ENCODE measurements around the gene BUD23.

Gene BUD23

DNA sequence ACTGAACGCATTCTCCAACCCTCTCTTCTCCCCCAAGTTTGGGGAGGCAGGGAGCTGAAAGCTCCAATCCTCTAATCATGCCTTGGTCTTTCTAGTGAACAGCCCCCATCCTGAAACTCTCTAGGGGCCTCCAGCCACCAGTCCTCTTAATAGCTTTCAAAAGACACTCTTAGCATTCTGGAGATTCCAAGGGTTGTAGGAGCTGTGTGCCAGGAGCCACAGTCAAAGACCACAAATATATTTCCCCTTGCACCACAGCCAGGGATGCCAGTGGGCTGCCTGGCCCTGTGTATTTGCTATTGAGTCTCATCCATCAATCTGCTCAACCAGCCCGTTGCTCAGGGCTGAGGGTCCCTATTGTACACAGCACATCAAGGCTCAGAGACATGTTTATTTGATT, 40.6 kb upstream of the BUD23 start:
- TF ChIP-seq, protein P1, sequence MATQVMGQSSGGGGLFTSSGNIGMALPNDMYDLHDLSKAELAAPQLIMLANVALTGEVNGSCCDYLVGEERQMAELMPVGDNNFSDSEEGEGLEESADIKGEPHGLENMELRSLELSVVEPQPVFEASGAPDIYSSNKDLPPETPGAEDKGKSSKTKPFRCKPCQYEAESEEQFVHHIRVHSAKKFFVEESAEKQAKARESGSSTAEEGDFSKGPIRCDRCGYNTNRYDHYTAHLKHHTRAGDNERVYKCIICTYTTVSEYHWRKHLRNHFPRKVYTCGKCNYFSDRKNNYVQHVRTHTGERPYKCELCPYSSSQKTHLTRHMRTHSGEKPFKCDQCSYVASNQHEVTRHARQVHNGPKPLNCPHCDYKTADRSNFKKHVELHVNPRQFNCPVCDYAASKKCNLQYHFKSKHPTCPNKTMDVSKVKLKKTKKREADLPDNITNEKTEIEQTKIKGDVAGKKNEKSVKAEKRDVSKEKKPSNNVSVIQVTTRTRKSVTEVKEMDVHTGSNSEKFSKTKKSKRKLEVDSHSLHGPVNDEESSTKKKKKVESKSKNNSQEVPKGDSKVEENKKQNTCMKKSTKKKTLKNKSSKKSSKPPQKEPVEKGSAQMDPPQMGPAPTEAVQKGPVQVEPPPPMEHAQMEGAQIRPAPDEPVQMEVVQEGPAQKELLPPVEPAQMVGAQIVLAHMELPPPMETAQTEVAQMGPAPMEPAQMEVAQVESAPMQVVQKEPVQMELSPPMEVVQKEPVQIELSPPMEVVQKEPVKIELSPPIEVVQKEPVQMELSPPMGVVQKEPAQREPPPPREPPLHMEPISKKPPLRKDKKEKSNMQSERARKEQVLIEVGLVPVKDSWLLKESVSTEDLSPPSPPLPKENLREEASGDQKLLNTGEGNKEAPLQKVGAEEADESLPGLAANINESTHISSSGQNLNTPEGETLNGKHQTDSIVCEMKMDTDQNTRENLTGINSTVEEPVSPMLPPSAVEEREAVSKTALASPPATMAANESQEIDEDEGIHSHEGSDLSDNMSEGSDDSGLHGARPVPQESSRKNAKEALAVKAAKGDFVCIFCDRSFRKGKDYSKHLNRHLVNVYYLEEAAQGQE (IDR thresholded peaks at IDR 0.05; ENCODE audit: insufficient read depth in 1 of 2, low read depth in 2 of 2, low read length in 2 of 2): no peak
- TF ChIP-seq TAF1 (IDR thresholded peaks at IDR 0.05; ENCODE audit: borderline replicate concordance, insufficient read depth, low read length) (no peak), SIN3A (IDR thresholded peaks at IDR 0.05; ENCODE audit: borderline replicate concordance, insufficient read depth, low read length) (no peak), POLR2AphosphoS5 (IDR thresholded peaks at IDR 0.05; ENCODE audit: low read depth, low read length) (no peak), FOXP2 (optimal IDR thresholded peaks at IDR 0.05; ENCODE audit: borderline replicate concordance, extremely low read depth, extremely low read length, insufficient read depth) (no peak)

DNA sequence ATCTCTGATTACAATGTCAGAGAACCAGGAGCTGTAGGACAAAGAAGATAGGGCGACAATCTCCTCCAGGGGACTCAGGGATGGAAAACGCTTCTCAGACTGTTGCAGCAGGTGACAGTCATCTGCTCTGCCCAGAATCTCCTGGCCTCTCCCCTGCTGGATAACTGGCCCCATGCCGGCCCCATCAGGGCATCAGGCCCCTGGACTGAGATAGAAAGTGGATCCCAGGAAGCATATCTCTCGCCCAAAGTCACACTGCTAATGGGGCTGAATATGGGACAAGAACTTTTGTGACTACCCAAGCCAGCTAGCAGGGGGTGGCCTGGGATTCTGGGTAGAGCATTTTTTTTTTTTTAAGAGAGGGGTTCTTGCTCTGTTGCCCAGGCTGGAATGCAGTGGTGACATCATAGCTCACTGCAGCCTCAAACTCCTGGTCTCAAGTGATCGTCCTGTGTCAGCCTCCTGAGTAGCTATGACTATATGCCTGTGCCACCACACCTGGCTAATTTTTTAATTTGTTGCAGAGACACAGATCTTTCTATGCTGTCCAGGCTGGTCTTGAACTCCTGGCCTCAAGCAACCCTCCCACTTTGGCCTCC, 38.6 kb upstream of the BUD23 start:
- TF ChIP-seq TAF1 (IDR thresholded peaks at IDR 0.05; ENCODE audit: borderline replicate concordance, insufficient read depth, low read length) (no peak), SIN3A (IDR thresholded peaks at IDR 0.05; ENCODE audit: borderline replicate concordance, insufficient read depth, low read length) (no peak), FOXP2 (optimal IDR thresholded peaks at IDR 0.05; ENCODE audit: borderline replicate concordance, extremely low read depth, extremely low read length, insufficient read depth) (no peak), POLR2AphosphoS5 (IDR thresholded peaks at IDR 0.05; ENCODE audit: low read depth, low read length) (no peak)
- TF ChIP-seq, protein P1 (IDR thresholded peaks at IDR 0.05; ENCODE audit: insufficient read depth in 1 of 2, low read depth in 2 of 2, low read length in 2 of 2): no peak

DNA sequence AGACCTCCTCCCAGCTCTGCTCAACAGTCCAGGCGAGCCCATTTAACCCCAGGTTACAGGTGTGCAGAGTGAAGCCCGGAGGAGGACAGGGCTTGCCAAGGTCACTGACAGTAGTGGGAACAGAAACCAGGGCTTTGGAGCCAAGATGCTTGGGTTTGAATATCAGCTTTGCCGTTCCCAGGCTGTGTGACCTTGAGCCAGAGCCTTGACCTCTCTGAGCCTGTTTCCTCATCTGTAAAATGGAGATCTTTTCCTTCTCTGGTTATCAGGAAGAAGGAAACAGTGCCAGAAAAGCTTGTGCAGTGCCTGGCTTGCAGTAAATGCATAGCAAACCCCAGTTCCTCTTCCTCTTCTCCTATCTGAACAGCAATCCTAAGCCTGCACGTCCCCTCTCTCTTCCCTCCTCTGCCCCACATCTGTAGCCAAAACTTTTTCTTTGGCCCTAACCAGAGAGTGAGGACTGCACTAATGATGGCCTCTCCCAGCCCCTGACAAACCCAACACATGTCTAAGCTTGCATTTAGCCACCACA, 37.7 kb upstream of the BUD23 start:
- TF ChIP-seq, protein P1 (IDR thresholded peaks at IDR 0.05; ENCODE audit: insufficient read depth in 1 of 2, low read depth in 2 of 2, low read length in 2 of 2): no peak
- TF ChIP-seq FOXP2 (optimal IDR thresholded peaks at IDR 0.05; ENCODE audit: borderline replicate concordance, extremely low read depth, extremely low read length, insufficient read depth) (no peak), TAF1 (IDR thresholded peaks at IDR 0.05; ENCODE audit: borderline replicate concordance, insufficient read depth, low read length) (no peak), POLR2AphosphoS5 (IDR thresholded peaks at IDR 0.05; ENCODE audit: low read depth, low read length) (no peak), SIN3A (IDR thresholded peaks at IDR 0.05; ENCODE audit: borderline replicate concordance, insufficient read depth, low read length) (no peak)

DNA sequence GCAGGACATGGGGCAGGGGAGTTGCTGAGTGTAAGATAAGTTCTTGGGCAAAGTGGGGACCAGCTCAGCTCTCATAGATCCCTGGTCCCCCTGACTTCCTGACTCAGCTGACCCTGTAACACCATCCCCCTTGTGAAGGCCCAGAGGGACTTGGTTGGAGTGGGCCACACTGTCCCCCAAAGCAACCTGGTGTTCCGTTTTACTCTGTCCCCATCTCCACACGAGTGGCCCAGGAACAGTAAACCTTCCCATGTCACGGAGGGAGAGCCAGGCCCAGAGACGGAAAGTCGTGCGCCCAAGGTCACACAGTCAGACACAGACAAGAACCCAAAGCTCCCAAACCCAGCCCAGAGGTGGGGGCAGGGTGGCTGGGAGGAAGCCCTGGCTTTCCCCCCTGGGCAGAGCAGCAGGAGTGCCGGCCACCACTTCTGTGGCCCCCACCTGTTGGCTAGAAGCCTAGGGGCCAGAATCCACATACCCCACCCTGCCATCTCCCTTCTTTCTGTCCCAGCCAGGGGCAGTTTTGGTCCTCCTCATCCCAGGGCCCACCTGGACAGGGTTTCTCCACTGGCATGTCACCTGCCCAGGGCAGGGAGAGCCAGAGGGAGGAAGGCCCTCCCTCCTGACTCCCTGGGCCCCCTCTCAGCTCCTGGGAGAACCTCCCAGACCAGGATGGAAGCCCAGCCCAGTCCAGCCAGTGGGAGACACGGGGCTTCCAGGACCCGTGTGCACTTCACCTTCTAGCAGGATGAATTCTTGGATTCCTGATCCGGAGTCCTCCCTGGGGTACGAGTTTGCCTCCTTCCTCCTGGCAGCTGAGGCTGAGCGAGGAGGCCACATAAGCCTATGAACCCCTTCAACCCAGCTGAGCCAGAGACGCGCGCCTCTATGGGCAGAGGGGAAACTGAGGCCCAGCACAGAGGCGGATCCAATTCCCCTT, 36.3 kb upstream of the BUD23 start:
- TF ChIP-seq FOXP2 (optimal IDR thresholded peaks at IDR 0.05; ENCODE audit: borderline replicate concordance, extremely low read depth, extremely low read length, insufficient read depth) (no peak), TAF1 (IDR thresholded peaks at IDR 0.05; ENCODE audit: borderline replicate concordance, insufficient read depth, low read length) (no peak), POLR2AphosphoS5 (IDR thresholded peaks at IDR 0.05; ENCODE audit: low read depth, low read length) (no peak), SIN3A (IDR thresholded peaks at IDR 0.05; ENCODE audit: borderline replicate concordance, insufficient read depth, low read length) (no peak)
- TF ChIP-seq, protein P1 (IDR thresholded peaks at IDR 0.05; ENCODE audit: insufficient read depth in 1 of 2, low read depth in 2 of 2, low read length in 2 of 2): no peak

All from PFSK-1 (cell line).